K562 (cell line): Measurements from ENCODE around the gene ZNF143. TPM values are rescaled to one million over a fixed set of nuclear protein-coding genes. Genes with fewer than 3 reads are reported as not detected.

Experiments
- ATAC-seq: fragments of 200-7000 bp; cut with Tn5 transposase; 3 replicates; pipeline ENCODE4 v1.9.1; 2020; ENCODE audit warnings: moderate library complexity
- BruUV-seq: library from RNA; stranded (reverse); fragments of 400-500 nt; replicated peaks from 2 replicates; lab custom pipeline; 2021; lab: Mats Ljungman, UMichigan
- CTCF ChIA-PET: fragments of 300-600 bp; formaldehyde crosslinking; extraction: SDS; loops from one replicate; lab custom pipeline; 2021; ENCODE audit warnings: low intra/inter-chr PET ratio; lab: Yijun Ruan, JAX
- POLR2A ChIA-PET: fragments of 300-600, 350-650 bp; sonication (Branson Sonifier 250); formaldehyde crosslinking; extraction: SDS; loops from one replicate; lab custom pipeline; 2021; ENCODE audit warnings: antibody characterized with exemption, inconsistent platforms; lab: Yijun Ruan, JAX
- DNase-seq, 4 experiments: peaks; one replicate each; pipeline versions ENCODE4 v3.0.0 to v3.0.0-alpha.2; 2011 to 2018; ENCODE audit warnings: low spot score in 3 of 4, mixed read lengths in 3 of 4; ENCODE audit errors: extremely low read depth in 1 of 4
- FAIRE-seq: peaks from 2 replicates; lab custom pipeline; 2011; peaks lifted over from hg19 to GRCh38; lab: Jason Lieb, UNC
- H2AFZ ChIP-seq: 2 replicates; pipeline ENCODE4 v1.6.0; 2011; ENCODE audit warnings: low read depth, low read length, control low read depth, inconsistent platforms
- H3K27ac ChIP-seq: fragments of 200-600 bp; 3 replicates; pipeline ENCODE4 v1.8.0; 2011; ENCODE audit warnings: low read depth, mild to moderate bottlenecking, control low read depth, inconsistent platforms, low read length, moderate library complexity, mixed read lengths; ENCODE audit errors: extremely low read depth
- H3K27me3 ChIP-seq, 2 experiments: fragments of 300-600 bp in 1 of 2; 2 replicates in 1 of 2; 3 replicates in 1 of 2; pipeline versions ENCODE4 v1.6.0 to v1.8.0; 2011; ENCODE audit warnings: inconsistent platforms in 2 of 2, low read length in 2 of 2, mild to moderate bottlenecking in 1 of 2, mixed read lengths in 1 of 2, moderate library complexity in 1 of 2; ENCODE audit not compliant: control insufficient read depth in 2 of 2, insufficient read depth in 2 of 2
- H3K36me3 ChIP-seq: fragments of 300-600 bp; 3 replicates; pipeline ENCODE4 v1.8.0; 2011; ENCODE audit warnings: mild to moderate bottlenecking, low read length, inconsistent platforms; ENCODE audit not compliant: control insufficient read depth, insufficient read depth
- H3K4me1 ChIP-seq, 2 experiments: fragments of 200-600 bp in 1 of 2; replicated peaks in 1 of 2; 2 replicates in 1 of 2; 3 replicates in 1 of 2; pipeline versions ENCODE4 v1.5.1 to v1.8.0; 2011; ENCODE audit warnings: inconsistent platforms in 2 of 2, low read length in 2 of 2, mild to moderate bottlenecking in 1 of 2, mixed read lengths in 1 of 2, moderate library complexity in 1 of 2; ENCODE audit not compliant: control insufficient read depth in 2 of 2, insufficient read depth in 2 of 2
- H3K4me2 ChIP-seq: 2 replicates; pipeline ENCODE4 v1.6.1; 2011; ENCODE audit warnings: low read length, control low read depth, inconsistent platforms, mixed read lengths; ENCODE audit not compliant: insufficient read depth
- H3K4me3 ChIP-seq: fragments of 200-600 bp; sonication (generic), shearing (Covaris generic); 2 replicates; pipeline ENCODE4 v1.5.1; 2016; ENCODE audit warnings: control low read depth, inconsistent platforms
- H3K79me2 ChIP-seq: fragments of 200-600 bp; 3 replicates; pipeline ENCODE4 v1.8.0; 2011; ENCODE audit warnings: low read length, inconsistent platforms; ENCODE audit not compliant: control insufficient read depth, insufficient read depth
- H3K9ac ChIP-seq, 2 experiments: 2 replicates each; pipeline versions ENCODE4 v1.6.0 to v1.6.1; 2011; ENCODE audit warnings: low read depth in 2 of 2, low read length in 2 of 2, control low read depth in 1 of 2, inconsistent platforms in 1 of 2, mild to moderate bottlenecking in 1 of 2, mixed read lengths in 1 of 2; ENCODE audit not compliant: insufficient read depth in 1 of 2
- H3K9me1 ChIP-seq: one replicate; pipeline ENCODE4 v1.6.0; 2011; ENCODE audit warnings: inconsistent platforms, mild to moderate bottlenecking, low read length, moderate library complexity; ENCODE audit not compliant: control insufficient read depth, insufficient read depth
- H3K9me3 ChIP-seq: replicated peaks from 2 replicates; pipeline ENCODE4 v1.5.1; 2011; ENCODE audit warnings: low read depth, low read length, inconsistent platforms; ENCODE audit not compliant: control insufficient read depth, insufficient read depth
- H4K20me1 ChIP-seq: replicated peaks from 2 replicates; pipeline ENCODE4 v1.6.1; 2011; ENCODE audit warnings: low read length, inconsistent platforms, mixed read lengths; ENCODE audit not compliant: control insufficient read depth, insufficient read depth
- MGA ChIP-seq: fragments of 450-650 bp; IDR thresholded peaks from 2 replicates; pipeline ENCODE4 v1.6.1; 2016; ENCODE audit warnings: mild to moderate bottlenecking, moderate library complexity
- TFE3 ChIP-seq: fragments of 450-650 bp; formaldehyde crosslinking; IDR thresholded peaks from 2 replicates; pipeline ENCODE4 v1.4.0; 2020; ENCODE audit warnings: mild to moderate bottlenecking, mixed read lengths
- WGBS: fragments of 100-300 bp; shearing (Covaris generic); methylation state at CpG from one replicate; pipeline ENCODE4 v1.1.6; 2016; ENCODE audit warnings: low coverage, mixed read lengths; ENCODE audit not compliant: insufficient coverage; ENCODE audit errors: missing lambda C conversion rate; 5-methylcytosine and 5-hydroxymethylcytosine counted together
- in situ Hi-C: fragments of 300-500 bp; cut with MboI; formaldehyde crosslinking; loops from 4 replicates; pipeline ENCODE4 v1.15.0; 2018; ENCODE audit warnings: inconsistent platforms, mixed read lengths
- intact Hi-C: fragments of 100-400 bp; cut with micrococcal nuclease; formaldehyde crosslinking; loops from 2 replicates; pipeline ENCODE4 v1.14.2; 2022
- polyA plus RNA-seq, 8 experiments: library from polyadenylated mRNA; depleted of rRNA in 4 of 8; stranded (reverse) in 5 of 8; unstranded in 3 of 8; fragments of >200 nt; fragmentation: Nextera tagmentation in 2 of 8; fragmentation: Illumina TruSeq in 1 of 8; extraction: Ambion mirVana in 2 of 8; extraction: Trizol in 1 of 8; gene quantifications; 2 replicates each; pipeline versions ENCODE4 v1.2.1 to v1.2.3, GENCODE V29; 2011 to 2014; ENCODE audit warnings: inconsistent platforms in 1 of 8, missing spikeins in 1 of 8
- total RNA-seq, 7 experiments: library from RNA; depleted of rRNA in 6 of 7; stranded (reverse); fragments of >200 nt in 6 of 7; fragmentation: Illumina TruSeq in 2 of 7; extraction: Trizol in 2 of 7; gene quantifications; 2 replicates each; pipeline versions ENCODE4 v1.2.1 to v1.2.3, GENCODE V29; 2011 to 2021; ENCODE audit warnings: low replicate concordance in 1 of 7

The ZNF143 gene
- total and polyA plus RNA-seq, 9 of the 15 experiments (the other 6 are each of a cell fraction or from before 2014, with no cell fraction given) = 18.4 to 58.5 (median 27.1) TPM

- POLR2A ChIA-PET = interaction anchor here (0.7 to 1.4 kb wide), 3 partner anchors 16 to 37 kb away, joined by 3 to 5 read pairs (median 3); no protein-coding TSS in a partner anchor
- in situ Hi-C loops = loop anchor here (5.0 kb wide), 1 partner anchor 34 kb away; no protein-coding TSS in a partner anchor
- H3K4me2 ChIP-seq = no peak overlapping the region
- CTCF ChIA-PET = no interaction called here
- H3K79me2 ChIP-seq = peaks cover 27% of the 10 kb centered on the region
- H3K4me3 ChIP-seq = no peak overlapping the region
- H2AFZ ChIP-seq = peak overlapping the region; percentile 12; the same call in 1 of the 2 replicates
- H3K27me3 ChIP-seq = no peaks in the 10 kb centered on the region
- H3K9me3 ChIP-seq = no peaks in the 10 kb centered on the region
- H3K9ac ChIP-seq = peak overlapping the region in 1 of 2 experiments; percentile 96; a peak in 1 of 4 replicates
- TF ChIP-seq MGA (0 out of 2 replicates have a peak, but pooled peaks have one; percentile 12), TFE3 (no peak)
- ATAC-seq (no peak), DNase-seq (no peak), FAIRE-seq (no peak)
- peaks cover 34 to 40% of the 10 kb centered on the region in 2 experiments for H3K4me1 ChIP-seq
- H3K27ac ChIP-seq = no peak overlapping the region; the same call in 2 of the 3 replicates
- WGBS = 69% methylated on average over 8 of the region's 8 CpGs
- H4K20me1 ChIP-seq = peaks cover 9% of the 10 kb centered on the region
- no peaks in the 10 kb centered on the region for H3K9me1 ChIP-seq
- BruUV-seq = no TSS peak
- intact Hi-C loops = loop anchor here (10.0 kb wide), 1 partner anchor 106 kb away; the partner anchor contains the start of gene ZNF143
- peaks cover 13% of the 10 kb centered on the region for H3K36me3 ChIP-seq
Measured at GRCh38 chr11:9571071-9571762, 110.4 kb downstream of the ZNF143 start.
